ENCODE data around the gene LIN28A.
A peak's percentile ranks its signal among the peaks of the same experiment; 100 is the strongest.

LIN28A gene

GRCh38 chr1:26472320-26472900, 61.8 kb downstream of the LIN28A start, which contains the start of gene HMGN2:
TSS of gene HMGN2 (plus strand) at chr1:26472440. CDS start at chr1:26472613, 173 bp downstream.
- peak within 1 kb of the TSS; percentile 89 for H3K4me3 ChIP-seq (ENCODE audit: low read depth, low read length)
- no peak for TF ChIP-seq CTCF (IDR thresholded peaks at IDR 0.05; ENCODE audit: borderline replicate concordance, insufficient read depth, low read depth, low read length)

GRCh38 chr1:26472901-26473845, 62.6 kb downstream of the LIN28A start:
- TF ChIP-seq CTCF (IDR thresholded peaks at IDR 0.05; ENCODE audit: borderline replicate concordance, insufficient read depth, low read depth, low read length), result no peak
- peak overlapping the region; percentile 89 for H3K4me3 ChIP-seq (ENCODE audit: low read depth, low read length)

GRCh38 chr1:26474818-26475217, 64.2 kb downstream of the LIN28A start:
- no peak for TF ChIP-seq CTCF (IDR thresholded peaks at IDR 0.05; ENCODE audit: borderline replicate concordance, insufficient read depth, low read depth, low read length)

GRCh38 chr1:26475989-26476388, 65.4 kb downstream of the LIN28A start:
- H3K4me3 ChIP-seq (ENCODE audit: low read depth, low read length), result no peak overlapping the region
- no peak for TF ChIP-seq CTCF (IDR thresholded peaks at IDR 0.05; ENCODE audit: borderline replicate concordance, insufficient read depth, low read depth, low read length)

More at GRCh38 chr1:26474818-26475217, 64.2 kb downstream of the LIN28A start:
- H3K4me3 ChIP-seq (ENCODE audit: low read depth, low read length), result no peak overlapping the region

- H3K4me3 ChIP-seq (ENCODE audit: low read depth, low read length), result no peak overlapping the region
- no peak for TF ChIP-seq CTCF (IDR thresholded peaks at IDR 0.05; ENCODE audit: borderline replicate concordance, insufficient read depth, low read depth, low read length)
Measured at GRCh38 chr1:26476958-26477357, 66.3 kb downstream of the LIN28A start.

GRCh38 chr1:26477446-26478152, 67.0 kb downstream of the LIN28A start:
- no peak for TF ChIP-seq CTCF (IDR thresholded peaks at IDR 0.05; ENCODE audit: borderline replicate concordance, insufficient read depth, low read depth, low read length)

More at GRCh38 chr1:26477446-26478152, 67.0 kb downstream of the LIN28A start:
- no peak overlapping the region for H3K4me3 ChIP-seq (ENCODE audit: low read depth, low read length)
